NCI-H226 (cell line): ENCODE data around the gene AK5.
"Not testable (repeated sequence)": the region's sequence is repeated elsewhere in the genome, so short reads cannot be mapped to it uniquely, and the experiment has no call there.

ENCODE experiments used
- DNase-seq: peaks from one replicate; pipeline ENCODE4 v3.0.0-alpha.2; 2015

The AK5 gene

DNA sequence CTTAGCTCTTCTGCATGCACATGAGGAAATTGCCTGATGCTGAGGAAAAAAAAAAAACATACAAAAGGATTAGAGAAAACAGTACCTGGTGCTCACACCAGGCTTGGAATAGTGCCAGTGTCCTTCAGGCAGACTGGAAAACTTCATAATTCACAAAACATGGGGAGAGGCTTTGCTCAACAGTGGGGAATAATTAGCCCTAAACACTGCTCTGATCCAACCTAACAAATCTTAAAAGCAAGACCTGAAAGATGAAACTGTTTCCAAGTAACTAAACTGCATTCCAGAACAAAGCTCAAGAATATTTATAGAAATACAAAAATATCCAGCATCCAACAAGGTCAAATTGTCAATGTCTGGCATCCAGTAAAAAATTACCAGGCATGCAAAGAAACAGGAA, 124.8 kb downstream of the AK5 start:
- no peak for DNase-seq

GRCh38 chr1:77407738-77408375, 126.0 kb downstream of the AK5 start:
- no peak for DNase-seq

DNA sequence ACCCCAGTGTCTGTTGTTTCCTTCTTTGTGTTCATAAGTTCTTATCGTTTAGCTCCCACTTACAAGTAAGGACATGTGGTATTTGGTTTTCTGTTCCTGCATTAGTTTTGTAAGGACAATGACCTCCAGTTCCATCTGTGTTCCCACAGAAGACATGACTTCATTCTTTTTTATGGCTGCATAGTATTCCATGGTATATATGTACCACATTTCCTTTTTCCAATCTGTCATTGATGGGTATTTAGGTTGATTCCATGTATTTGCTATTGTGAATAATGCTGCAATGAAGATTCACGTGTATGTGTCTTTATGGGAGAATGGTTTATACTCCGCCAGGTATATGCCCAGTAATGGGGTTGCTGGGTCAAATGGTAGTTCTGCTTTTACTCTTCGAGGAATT, 127.1 kb downstream of the AK5 start:
- DNase-seq, result not testable (repeated sequence)

DNA sequence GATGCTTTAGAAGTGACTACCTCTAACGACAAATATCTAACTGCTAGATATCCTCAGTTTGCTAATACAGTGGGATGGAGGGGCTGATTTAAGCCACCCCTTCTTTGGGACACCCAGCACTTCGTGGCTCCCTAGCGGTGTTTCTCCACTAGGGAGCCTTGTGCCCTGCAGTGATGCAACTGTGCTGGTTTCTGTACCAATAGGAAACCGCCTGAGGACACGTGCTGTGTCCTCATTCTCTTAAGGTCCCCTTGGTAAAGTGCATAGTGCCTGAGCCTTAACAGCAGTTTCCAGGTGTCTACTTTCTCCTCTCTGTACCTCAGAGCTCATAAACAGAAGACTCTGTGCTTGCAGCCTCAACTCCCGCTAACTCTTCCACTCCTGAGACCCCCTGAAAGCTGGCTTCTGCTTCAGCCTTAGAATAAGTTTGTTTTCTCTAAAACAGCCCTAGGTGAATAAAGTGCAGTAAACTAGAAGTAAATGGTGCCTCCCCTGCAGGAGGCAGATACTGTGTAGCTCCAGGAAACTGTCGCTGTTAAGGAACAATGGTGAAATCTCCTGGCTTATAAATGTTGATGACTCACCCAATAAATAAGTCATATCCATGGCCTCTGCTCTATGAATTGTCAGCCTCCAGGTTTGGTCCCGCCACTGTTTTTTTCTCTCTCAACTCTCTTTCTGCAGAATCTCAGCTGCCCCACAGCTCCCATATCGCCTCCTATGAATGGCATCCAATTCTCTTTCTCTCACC, 130.4 kb downstream of the AK5 start:
- DNase-seq, result peak; percentile 31

DNA sequence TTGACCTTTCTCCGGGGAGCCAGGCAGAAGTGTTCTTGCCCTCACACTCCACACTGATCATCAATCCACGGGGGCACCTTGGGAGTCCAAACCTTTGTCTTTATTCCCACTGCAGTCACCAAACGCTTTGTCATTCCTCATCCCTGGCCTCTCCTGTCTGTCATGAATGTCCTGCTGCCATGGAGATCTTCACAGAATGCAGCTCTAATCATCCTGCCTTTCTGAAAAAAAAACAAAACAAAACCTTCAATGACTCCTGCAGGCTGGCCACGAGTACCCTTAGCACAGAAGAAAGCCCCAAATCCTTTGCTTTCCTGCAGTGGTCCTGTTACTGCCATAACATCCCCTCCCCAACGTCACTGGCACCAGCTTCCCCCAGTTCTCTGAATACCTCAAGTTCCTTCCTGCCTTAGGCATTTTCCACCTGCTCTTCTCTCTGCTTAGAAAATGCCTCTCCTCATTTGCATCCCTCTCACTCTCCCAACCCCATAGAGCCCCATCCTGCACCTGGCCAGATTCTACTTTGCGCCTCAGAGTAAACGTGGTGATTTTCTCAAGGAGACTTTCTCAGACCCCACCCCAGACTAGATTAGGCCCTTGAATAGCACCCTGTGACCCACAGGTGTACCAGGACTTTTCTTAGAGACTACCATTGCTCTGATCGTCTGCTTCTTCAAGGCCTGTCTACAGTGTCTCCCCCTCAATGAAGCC, 131.2 kb downstream of the AK5 start:
- no peak for DNase-seq

DNA sequence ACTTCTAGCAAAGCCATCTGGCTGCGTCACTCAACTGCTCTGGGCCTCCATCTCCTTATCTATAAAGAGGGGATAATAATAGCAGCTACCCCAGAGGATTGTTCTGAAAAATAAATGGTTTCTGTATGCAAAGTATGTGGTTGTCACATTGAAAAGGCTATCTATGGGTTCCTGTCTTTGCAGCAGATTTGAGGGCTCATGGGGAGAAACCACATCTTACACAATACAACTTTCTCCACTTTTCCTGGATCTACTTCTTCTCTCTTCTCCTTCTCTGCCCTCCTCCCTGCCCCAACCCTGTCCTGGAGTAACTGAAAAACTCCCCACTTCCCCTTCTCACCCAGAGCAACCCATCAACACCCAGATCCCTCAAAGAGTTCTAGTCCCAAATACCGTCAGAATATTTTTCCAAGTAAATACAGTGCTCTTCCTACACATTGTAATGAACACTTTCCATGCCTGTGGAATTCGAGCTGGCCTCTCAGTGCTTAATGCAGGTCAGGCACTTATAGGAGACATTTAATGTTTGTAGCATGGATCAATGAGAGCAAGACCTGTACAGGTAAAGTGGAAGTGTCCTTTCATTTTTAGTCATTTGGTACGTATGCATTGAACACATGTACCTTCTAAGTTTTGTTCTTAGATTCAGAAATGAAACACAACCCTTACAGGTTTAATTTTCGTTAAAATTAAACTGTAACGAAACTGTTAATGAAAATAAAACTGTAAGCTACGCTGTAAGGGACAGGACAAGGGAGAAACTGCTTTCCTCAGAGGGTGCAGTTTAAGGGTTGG, 131.9 kb downstream of the AK5 start:
- DNase-seq, result no peak

GRCh38 chr1:77415579-77415978, 133.8 kb downstream of the AK5 start:
- DNase-seq, result no peak

GRCh38 chr1:77416692-77417450, 135.1 kb downstream of the AK5 start:
- DNase-seq, result no peak

DNA sequence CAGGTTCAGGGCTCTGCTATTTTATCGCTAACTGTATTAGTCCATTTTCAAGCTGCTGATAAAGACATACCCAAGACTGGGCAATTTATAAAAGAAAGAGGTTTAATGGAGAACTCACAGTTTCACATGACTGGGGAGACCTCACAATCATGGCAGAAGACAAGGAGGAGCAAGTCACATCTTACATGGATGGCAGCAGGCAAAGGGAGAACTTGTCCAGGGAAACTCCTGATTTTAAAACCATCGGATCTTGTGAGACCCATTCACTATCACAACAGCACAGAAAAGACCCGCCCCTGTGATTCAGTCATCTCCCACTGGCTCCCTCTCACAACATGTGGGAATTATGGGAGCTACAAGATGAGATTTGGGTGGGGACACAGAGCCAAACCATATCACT, 136.2 kb downstream of the AK5 start:
- not testable (repeated sequence) for DNase-seq

GRCh38 chr1:77421504-77422233, 139.8 kb downstream of the AK5 start:
- no peak for DNase-seq

- peak; percentile 43 for DNase-seq
Observed at GRCh38 chr1:77424236-77424635, 142.4 kb downstream of the AK5 start.

DNA sequence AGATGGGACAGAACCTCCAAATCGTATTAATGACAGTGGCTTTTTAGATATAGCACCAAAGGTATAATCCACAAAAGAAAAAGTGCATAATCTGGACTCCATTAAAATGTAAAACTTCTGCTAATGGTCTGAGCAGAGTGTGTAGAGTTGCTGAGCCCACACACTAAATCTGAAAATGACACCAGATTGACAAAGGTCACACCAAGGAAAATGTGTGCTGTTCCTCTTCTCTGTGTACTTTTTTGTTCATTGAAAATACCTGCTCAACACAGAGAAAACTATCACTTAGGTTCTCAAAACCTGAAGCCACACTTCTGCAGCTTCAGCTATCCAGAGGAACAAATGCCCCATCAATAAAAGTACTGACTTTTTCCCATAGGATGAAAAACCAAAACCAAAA, 146.2 kb downstream of the AK5 start:
- DNase-seq, result no peak

DNA sequence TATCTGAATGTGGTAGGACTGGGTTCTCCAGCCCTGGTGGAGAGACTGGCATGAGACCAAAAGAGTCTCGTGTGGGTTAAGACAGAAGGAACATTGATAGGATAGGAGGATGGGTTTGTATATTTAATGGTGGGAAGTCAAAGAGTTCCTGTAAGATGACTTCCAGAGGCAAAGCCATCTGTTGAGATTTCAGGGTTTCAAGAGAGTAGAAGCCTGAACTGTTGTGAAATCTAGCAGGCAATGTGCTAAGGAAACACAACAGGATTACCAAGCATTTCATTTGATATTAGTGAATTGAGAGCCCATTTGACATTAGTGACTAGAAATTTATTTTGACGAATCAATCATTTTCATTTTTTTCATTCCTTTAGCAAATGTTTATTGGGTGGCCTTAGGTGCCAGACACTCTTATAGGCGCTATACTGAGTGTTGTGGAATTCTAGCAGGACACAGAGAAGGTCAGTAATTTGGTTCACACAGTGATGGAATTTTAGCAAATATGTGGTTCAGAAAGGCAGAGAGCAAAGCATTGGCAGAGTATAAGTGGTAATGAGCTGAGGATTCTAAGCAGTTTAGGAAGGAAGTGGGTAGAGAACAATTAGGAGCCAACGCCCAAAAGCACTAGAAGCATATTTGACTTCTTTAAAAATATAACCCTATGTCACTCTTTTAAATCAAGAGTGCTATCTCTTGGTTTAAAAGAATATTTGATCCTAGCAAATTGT, 149.3 kb downstream of the AK5 start:
- DNase-seq, result no peak

- DNase-seq, result no peak
Observed at GRCh38 chr1:77433934-77434333, 152.1 kb downstream of the AK5 start.

DNA sequence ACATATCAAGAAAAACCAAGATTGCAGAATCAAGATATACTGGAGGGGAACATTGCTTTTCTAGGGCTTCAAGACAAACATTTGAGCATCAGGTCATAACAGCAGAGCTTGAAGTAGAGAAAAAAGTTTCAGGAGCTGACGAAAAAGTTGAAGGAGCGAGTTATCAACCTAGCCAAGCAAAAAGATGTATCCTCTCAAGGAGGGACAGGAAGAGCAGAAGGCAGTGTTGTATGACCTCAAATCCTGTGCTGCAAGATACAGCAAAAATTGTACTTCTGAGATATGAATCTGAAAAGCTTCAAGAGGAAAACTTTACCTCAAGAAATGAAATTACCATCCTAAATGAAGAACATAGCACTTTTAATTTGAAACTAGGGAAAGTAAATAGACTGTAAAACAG, 153.1 kb downstream of the AK5 start:
- DNase-seq, result no peak

- peak; percentile 67 for DNase-seq
Observed at GRCh38 chr1:77438236-77438913, 156.6 kb downstream of the AK5 start.

DNA sequence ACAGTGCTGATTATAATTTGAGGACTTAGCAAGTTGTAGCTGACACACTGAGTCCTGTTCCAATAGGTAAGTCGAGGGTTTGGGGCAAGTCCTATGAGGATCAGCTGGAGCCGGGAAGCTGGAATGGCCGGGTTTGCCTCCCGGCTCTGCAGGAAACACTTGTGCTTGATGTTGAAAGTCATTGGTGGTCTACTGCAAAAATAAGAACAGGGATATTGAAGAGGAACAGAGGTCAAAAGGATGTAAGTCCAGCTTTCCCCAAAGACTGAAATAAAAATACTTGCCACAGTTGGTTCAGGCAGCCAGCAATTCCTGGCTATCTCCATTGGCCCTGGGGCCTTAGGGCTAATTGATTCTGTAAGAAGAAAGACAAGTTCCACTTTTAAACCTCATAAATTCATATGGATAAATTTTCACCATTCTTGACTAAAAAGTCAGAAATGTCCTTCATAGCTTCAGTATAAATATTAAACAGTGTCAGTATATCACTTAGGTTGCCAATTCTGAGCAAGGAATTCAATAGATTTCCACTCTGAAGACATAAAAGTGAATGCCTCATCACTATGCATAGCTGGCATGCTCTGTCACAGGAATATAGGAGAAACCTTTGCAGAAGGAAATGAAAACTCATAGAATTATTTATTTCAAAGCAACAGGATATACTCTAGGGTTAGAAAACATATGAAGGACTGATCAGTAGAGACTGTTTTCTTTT, 165.2 kb downstream of the AK5 start:
- no peak for DNase-seq

DNA sequence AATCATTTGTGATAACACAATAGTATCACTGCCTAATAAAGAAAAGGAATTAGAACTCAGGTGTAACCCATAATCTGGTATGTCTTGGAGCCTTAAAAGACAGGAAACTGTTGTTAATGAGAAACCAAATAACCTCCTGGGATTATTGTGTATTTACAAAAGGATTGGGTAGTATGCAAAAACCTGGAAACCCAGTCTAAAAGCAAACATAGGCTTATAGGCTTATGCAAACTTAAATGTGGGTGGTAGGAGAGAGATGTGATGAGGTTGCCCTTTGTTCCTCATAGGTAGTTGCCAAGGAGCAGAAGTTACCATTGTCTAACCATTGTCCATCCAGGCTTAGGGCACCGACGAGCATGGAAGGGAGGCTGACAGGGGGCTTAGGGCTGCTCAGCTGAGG, 165.8 kb downstream of the AK5 start:
- DNase-seq, result no peak

- DNase-seq, result no peak
Observed at GRCh38 chr1:77459881-77460280, 178.1 kb downstream of the AK5 start.

GRCh38 chr1:77461691-77462090, 179.9 kb downstream of the AK5 start:
- no peak for DNase-seq
